Measurements from ENCODE around the gene ARL15. TPM values are rescaled to one million over a fixed set of nuclear protein-coding genes. Genes with fewer than 3 reads are reported as not detected.
"Not testable (repeated sequence)": the region's sequence is repeated elsewhere in the genome, so short reads cannot be mapped to it uniquely, and the experiment has no call there.

ARL15 gene
- total and polyA plus RNA-seq, 4 donors: 5.7 to 66.2 (median 14.9) TPM

DNA sequence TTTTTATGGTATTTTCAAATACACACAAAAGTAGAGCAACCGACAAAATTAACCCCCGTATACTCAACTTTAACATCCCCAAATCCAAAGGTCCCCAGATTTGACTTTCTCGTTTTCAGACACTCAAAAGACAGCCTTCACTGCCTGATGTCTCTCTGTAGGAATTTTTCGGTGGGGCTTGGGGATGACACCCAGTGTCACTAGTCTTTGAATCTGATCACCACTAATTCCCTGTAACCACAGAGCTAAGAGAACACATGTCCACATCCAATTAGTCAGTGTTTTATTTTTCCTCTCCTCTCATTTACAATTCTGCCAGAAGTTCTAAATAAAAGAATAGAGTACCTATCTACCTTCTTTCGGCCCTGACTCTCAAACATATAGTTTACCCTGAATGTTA is 324.6 kb downstream of the ARL15 start:
- H3K4me3 ChIP-seq: no peak overlapping the region
- TF ChIP-seq, protein P1, sequence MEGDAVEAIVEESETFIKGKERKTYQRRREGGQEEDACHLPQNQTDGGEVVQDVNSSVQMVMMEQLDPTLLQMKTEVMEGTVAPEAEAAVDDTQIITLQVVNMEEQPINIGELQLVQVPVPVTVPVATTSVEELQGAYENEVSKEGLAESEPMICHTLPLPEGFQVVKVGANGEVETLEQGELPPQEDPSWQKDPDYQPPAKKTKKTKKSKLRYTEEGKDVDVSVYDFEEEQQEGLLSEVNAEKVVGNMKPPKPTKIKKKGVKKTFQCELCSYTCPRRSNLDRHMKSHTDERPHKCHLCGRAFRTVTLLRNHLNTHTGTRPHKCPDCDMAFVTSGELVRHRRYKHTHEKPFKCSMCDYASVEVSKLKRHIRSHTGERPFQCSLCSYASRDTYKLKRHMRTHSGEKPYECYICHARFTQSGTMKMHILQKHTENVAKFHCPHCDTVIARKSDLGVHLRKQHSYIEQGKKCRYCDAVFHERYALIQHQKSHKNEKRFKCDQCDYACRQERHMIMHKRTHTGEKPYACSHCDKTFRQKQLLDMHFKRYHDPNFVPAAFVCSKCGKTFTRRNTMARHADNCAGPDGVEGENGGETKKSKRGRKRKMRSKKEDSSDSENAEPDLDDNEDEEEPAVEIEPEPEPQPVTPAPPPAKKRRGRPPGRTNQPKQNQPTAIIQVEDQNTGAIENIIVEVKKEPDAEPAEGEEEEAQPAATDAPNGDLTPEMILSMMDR (IDR thresholded peaks at IDR 0.05; ENCODE audit: control extremely low read depth, extremely low read depth): no peak
- peaks cover 0 to 2% (median 0%) of the 10 kb centered on the region in 4 donors for H3K36me3 ChIP-seq (ENCODE audit: control insufficient read depth in 4 of 4, insufficient read depth in 4 of 4, low read length in 4 of 4)
- no peaks in the 10 kb centered on the region for H3K27me3 ChIP-seq (ENCODE audit: control insufficient read depth in 3 of 3, insufficient read depth in 3 of 3, low read length in 2 of 3)
- DNase-seq (no peak), ATAC-seq (ENCODE audit: insufficient read depth, low FRiP score) (no peak)
- no peaks in the 10 kb centered on the region for H3K9me3 ChIP-seq (ENCODE audit: control insufficient read depth in 4 of 4, insufficient read depth in 3 of 4, low read length in 3 of 4)
- no peak overlapping the region for H3K9ac ChIP-seq (ENCODE audit: insufficient read depth in 1 of 2, low read length in 2 of 2)
- H3K4me1 ChIP-seq (ENCODE audit: control insufficient read depth in 5 of 5, insufficient read depth in 5 of 5, low read length in 5 of 5): no peaks in the 10 kb centered on the region
- no peak overlapping the region for H3K27ac ChIP-seq (ENCODE audit: low read depth in 1 of 2, low read length in 1 of 2)
- 97 to 99% methylated on average over 5 of the region's 5 CpGs for WGBS, 2 donors

DNA sequence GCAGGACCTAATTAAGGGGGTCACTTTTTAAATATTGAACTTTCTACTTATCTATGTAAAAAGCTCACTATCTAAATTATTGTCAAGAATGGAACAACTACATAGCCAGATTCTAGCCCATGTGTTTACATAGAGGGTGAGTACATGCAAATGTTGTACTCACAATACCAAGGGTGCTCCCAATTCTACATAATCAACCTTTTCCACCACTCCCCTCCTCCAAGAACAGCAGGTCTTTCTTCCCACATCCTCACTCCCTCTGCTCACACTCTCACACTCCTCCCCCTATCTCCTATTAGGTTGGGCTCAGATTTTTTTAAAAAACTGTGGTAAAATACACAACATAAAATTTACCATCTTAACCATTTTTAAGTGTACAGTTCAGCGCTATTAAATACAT is 325.4 kb downstream of the ARL15 start:
- no peak overlapping the region for H3K4me3 ChIP-seq
- no peaks in the 10 kb centered on the region for H3K4me1 ChIP-seq (ENCODE audit: control insufficient read depth in 5 of 5, insufficient read depth in 5 of 5, low read length in 5 of 5)
- no peak for DNase-seq
- H3K9ac ChIP-seq (ENCODE audit: insufficient read depth in 1 of 2, low read length in 2 of 2): no peak overlapping the region
- H3K27me3 ChIP-seq (ENCODE audit: control insufficient read depth in 3 of 3, insufficient read depth in 3 of 3, low read length in 2 of 3): no peaks in the 10 kb centered on the region
- ATAC-seq (ENCODE audit: insufficient read depth, low FRiP score): no peak
- TF ChIP-seq, protein P1 (IDR thresholded peaks at IDR 0.05; ENCODE audit: control extremely low read depth, extremely low read depth): no peak
- WGBS, 2 donors: 90 to 100% methylated on average over 1 of the region's 1 CpG
- H3K27ac ChIP-seq (ENCODE audit: low read depth in 1 of 2, low read length in 1 of 2): no peak overlapping the region
- H3K9me3 ChIP-seq (ENCODE audit: control insufficient read depth in 4 of 4, insufficient read depth in 3 of 4, low read length in 3 of 4): peaks cover 0 to 2% (median 0%) of the 10 kb centered on the region in 4 donors
- H3K36me3 ChIP-seq (ENCODE audit: control insufficient read depth in 4 of 4, insufficient read depth in 4 of 4, low read length in 4 of 4): peaks cover 0 to 1% (median 0%) of the 10 kb centered on the region in 4 donors

DNA sequence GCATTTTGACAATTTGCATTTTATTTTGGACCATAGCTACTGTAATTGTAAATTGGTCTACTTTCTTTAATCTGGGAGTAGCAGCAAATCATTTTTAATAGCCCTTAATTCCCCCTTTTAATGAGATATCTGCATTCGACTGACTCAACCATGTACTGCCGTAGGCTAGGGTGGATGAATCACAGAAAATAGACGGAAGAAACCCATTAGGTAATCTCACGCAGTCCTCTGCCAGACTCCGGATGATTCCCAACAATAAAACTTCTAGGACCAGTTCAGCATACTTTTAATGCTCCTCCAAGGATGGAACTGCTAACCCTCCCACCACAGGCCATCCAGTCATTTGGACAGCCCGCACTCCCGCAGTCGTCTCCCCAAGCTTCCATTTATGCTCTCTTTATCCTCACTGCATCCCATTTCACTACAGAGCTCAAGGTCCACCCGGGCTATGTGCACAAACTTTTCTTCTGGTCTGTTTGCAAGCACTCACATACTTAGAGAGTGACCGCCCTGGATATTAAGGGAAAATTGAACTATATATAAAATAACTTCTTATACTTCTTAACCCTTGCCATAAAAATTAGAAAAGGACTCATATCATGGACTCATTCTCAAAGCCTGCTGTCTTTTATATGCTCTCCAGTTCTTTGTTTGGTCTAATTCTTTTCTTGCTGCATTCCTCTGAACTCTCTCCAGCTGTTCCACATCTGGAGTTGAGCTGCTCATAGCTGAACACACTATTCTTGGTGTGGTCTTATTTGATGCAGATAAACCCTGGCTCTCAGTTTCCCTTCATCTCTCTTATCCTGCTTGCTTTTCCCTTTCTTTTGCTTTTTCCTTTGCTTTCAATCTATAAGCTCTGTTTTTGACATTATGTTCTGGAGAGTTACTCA is 326.6 kb downstream of the ARL15 start:
- peaks cover 0 to 2% (median 0%) of the 10 kb centered on the region in 4 donors for H3K9me3 ChIP-seq (ENCODE audit: control insufficient read depth in 4 of 4, insufficient read depth in 3 of 4, low read length in 3 of 4)
- no peaks in the 10 kb centered on the region for H3K27me3 ChIP-seq (ENCODE audit: control insufficient read depth in 3 of 3, insufficient read depth in 3 of 3, low read length in 2 of 3)
- TF ChIP-seq, protein P1 (IDR thresholded peaks at IDR 0.05; ENCODE audit: control extremely low read depth, extremely low read depth): no peak
- no peak overlapping the region for H3K9ac ChIP-seq (ENCODE audit: insufficient read depth in 1 of 2, low read length in 2 of 2)
- WGBS, 2 donors: 93 to 97% methylated on average over 10 of the region's 10 CpGs
- ATAC-seq (ENCODE audit: insufficient read depth, low FRiP score) (no peak), DNase-seq (no peak)
- no peaks in the 10 kb centered on the region for H3K36me3 ChIP-seq (ENCODE audit: control insufficient read depth in 4 of 4, insufficient read depth in 4 of 4, low read length in 4 of 4)
- H3K4me3 ChIP-seq: no peak overlapping the region
- no peaks in the 10 kb centered on the region for H3K4me1 ChIP-seq (ENCODE audit: control insufficient read depth in 5 of 5, insufficient read depth in 5 of 5, low read length in 5 of 5)
- no peak overlapping the region for H3K27ac ChIP-seq (ENCODE audit: low read depth in 1 of 2, low read length in 1 of 2)

GRCh38 chr5:53982319-53982718 is 328.1 kb downstream of the ARL15 start:
- not testable (repeated sequence) for H3K27ac ChIP-seq (ENCODE audit: low read depth in 1 of 2, low read length in 1 of 2)
- WGBS, 2 donors: 93% methylated on average over 2 of the region's 2 CpGs

More at GRCh38 chr5:53982319-53982718, 328.1 kb downstream of the ARL15 start:
- not testable (repeated sequence) for ATAC-seq (ENCODE audit: insufficient read depth, low FRiP score); H3K36me3 ChIP-seq (ENCODE audit: control insufficient read depth in 4 of 4, insufficient read depth in 4 of 4, low read length in 4 of 4); H3K4me1 ChIP-seq (ENCODE audit: control insufficient read depth in 5 of 5, insufficient read depth in 5 of 5, low read length in 5 of 5); H3K4me3 ChIP-seq; H3K27me3 ChIP-seq (ENCODE audit: control insufficient read depth in 3 of 3, insufficient read depth in 3 of 3, low read length in 2 of 3); H3K9me3 ChIP-seq (ENCODE audit: control insufficient read depth in 4 of 4, insufficient read depth in 3 of 4, low read length in 3 of 4); H3K9ac ChIP-seq (ENCODE audit: insufficient read depth in 1 of 2, low read length in 2 of 2); DNase-seq

Data from lung (tissue), 12 donors.